ENCODE data around the gene ARL13A. TPM values are rescaled to one million over a fixed set of nuclear protein-coding genes. Genes with fewer than 3 reads are reported as not detected.

The ARL13A gene
- total RNA-seq = not detected in 2 replicates

DNA sequence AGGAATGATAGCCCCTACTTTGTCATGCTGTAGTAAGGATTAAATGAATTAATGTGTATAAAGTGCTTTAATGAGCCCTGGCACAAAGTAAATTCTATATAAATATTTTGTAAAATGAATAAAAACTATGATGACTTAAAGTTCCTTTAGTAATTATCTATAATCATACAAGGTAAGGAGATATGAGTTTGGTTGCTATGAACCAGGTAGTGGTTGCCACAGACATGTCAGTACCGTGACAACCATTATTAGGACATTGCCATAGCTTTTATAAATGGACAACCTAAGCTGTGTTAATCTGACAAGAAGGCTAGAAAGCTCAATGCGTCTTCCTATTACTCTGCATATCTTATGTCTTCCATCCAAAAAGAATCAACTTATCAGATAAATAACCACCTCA is at the start of gene ARL13A:
Gene ARL13A (plus strand): TSS at position 301 of the 400 bp plus-strand sequence. CDS start 3,982 bp downstream, outside the sequence.

DNA sequence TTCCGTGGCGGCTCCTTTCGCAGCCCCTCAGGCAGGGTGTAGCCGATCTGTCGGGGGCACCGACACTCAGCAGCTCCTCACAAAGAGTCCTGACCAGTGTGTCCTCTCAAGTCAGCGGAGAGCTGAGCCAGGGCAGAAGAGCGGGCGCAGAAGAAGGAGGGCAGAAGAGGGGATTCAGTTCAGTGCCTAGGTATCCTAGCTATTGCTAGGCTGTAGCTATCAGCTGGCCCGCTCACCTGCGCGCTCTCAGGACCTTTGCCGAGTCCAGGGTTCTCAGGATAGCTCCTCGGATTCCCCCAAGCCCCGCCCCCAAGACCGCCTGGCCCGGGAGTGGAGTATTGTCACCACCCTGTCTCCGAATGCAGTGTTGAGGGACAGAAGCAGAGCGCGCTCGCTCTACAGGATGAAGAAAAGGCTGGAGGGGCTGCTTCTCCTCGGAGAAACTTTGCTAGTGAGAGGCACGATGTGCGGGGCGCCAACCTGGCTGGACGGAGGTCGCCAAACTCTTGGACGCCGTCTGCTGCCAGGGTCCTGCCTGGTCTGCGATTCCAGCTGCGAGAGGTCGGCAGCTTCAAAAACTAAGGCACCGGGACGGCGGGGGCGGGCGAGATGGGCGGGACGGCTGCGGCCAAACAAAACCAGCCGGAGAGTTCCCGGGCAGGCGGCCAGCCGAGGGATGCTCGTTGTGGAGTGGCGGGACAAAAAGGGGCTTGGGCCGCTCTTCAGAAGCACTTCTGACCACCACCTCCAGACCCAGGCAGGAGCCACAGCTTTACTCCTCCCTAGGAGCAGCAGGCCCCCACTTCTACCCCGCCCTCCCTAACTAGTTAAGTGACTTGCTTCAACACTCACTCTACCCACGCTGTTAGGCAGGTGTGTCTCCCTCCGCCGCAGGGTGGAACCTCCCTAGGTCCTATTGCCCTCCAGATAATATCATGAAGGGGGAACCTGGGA is 40.6 kb upstream of the ARL13A start, which contains the start of gene XKRX:
Gene XKRX (minus strand): TSS at position 258 of the 954 bp plus-strand sequence. CDS start 613 bp downstream, outside the sequence.

Other genes with a start within 250 kb of the ARL13A start
- gene SYTL4, start 237.6 kb upstream of the ARL13A start, total RNA-seq = 6.1 and 7.1 TPM in 2 replicates
- 23.9 and 33.2 TPM in 2 replicates for gene CSTF2, start 149.3 kb upstream of the ARL13A start, total RNA-seq
- not detected in 2 replicates for gene NOX1, start 95.3 kb upstream of the ARL13A start, total RNA-seq
- gene XKRX, start 40.8 kb upstream of the ARL13A start, total RNA-seq = not detected in 2 replicates
- gene TRMT2B, start 82.4 kb downstream of the ARL13A start, total RNA-seq = 12.1 and 13.0 TPM in 2 replicates
- 1.2 and 2.7 TPM in 2 replicates for gene TMEM35A, start 109.2 kb downstream of the ARL13A start, total RNA-seq
- 18.4 and 28.8 TPM in 2 replicates for gene CENPI, start 128.5 kb downstream of the ARL13A start, total RNA-seq

All from myometrial cell (primary cell).